ENCODE measurements around the gene ARL3.
"Not testable (repeated sequence)": the region's sequence is repeated elsewhere in the genome, so short reads cannot be mapped to it uniquely, and the experiment has no call there.

The ARL3 gene

GRCh38 chr10:102744374-102745051 is 30.3 kb upstream of the ARL3 start:
- Mint-ChIP-seq H3K4me3 (peak overlapping the region; percentile 93), H3K9me3 (peaks cover 6% of the 10 kb centered on the region), H3K4me1 (ENCODE audit: low read depth) (peaks cover 36% of the 10 kb centered on the region), H3K27me3 (ENCODE audit: low read depth) (no peaks in the 10 kb centered on the region), H3K27ac (peak overlapping the region; percentile 90), H3K36me3 (ENCODE audit: low read depth) (peaks cover 9% of the 10 kb centered on the region)

- H3K4me1 Mint-ChIP-seq (ENCODE audit: low read depth): peaks cover 35% of the 10 kb centered on the region
Observed at GRCh38 chr10:102743588-102744373, 29.6 kb upstream of the ARL3 start, which contains the start of gene WBP1L. Gene WBP1L, plus strand, starts transcription at chr10:102743948. Its CDS starts 106 bp downstream, at chr10:102744054.

GRCh38 chr10:102743078-102743587 is 28.9 kb upstream of the ARL3 start:
- Mint-ChIP-seq H3K4me1 (ENCODE audit: low read depth) (peaks cover 30% of the 10 kb centered on the region), H3K9me3 (peaks cover 6% of the 10 kb centered on the region), H3K4me3 (peak overlapping the region; percentile 47), H3K27ac (peak overlapping the region; percentile 90), H3K36me3 (ENCODE audit: low read depth) (peaks cover 4% of the 10 kb centered on the region), H3K27me3 (ENCODE audit: low read depth) (no peaks in the 10 kb centered on the region)

More at GRCh38 chr10:102743588-102744373, 29.6 kb upstream of the ARL3 start, which contains the start of gene WBP1L:
- Mint-ChIP-seq H3K4me3 (peak within 1 kb of the TSS; percentile 93), H3K27ac (peak within 1 kb of the TSS; percentile 90), H3K36me3 (ENCODE audit: low read depth) (peaks cover 9% of the 10 kb centered on the region), H3K9me3 (peaks cover 6% of the 10 kb centered on the region), H3K27me3 (ENCODE audit: low read depth) (no peaks in the 10 kb centered on the region)

DNA sequence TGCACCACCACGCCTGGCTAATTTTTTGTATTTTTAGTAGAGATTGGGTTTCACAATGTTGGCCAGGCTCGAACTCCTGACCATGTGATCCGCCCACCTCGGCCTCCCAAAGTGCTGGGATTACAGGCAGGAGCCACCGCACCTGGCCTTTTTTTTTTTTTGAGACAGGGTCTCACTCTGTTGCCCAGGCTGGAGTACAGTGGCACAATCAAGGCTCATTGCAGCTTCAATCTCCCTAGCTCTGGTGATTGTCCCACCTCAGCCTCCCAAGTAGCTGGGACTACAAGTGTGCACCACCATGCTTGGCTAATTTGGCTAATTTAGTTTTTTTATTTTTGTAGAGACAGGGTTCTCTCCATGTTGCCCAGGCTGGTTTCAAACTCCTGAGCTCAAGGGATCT is 28.1 kb upstream of the ARL3 start:
- not testable (repeated sequence) for H3K27ac Mint-ChIP-seq; H3K36me3 Mint-ChIP-seq (ENCODE audit: low read depth); H3K4me3 Mint-ChIP-seq

GRCh38 chr10:102741726-102742237 is 27.6 kb upstream of the ARL3 start:
- Mint-ChIP-seq H3K27ac (no peak overlapping the region), H3K4me3 (no peak overlapping the region), H3K27me3 (ENCODE audit: low read depth) (no peaks in the 10 kb centered on the region), H3K9me3 (peaks cover 6% of the 10 kb centered on the region), H3K4me1 (ENCODE audit: low read depth) (peaks cover 30% of the 10 kb centered on the region), H3K36me3 (ENCODE audit: low read depth) (peaks cover 4% of the 10 kb centered on the region)

More for the DNA sequence above, 28.1 kb upstream of the ARL3 start:
- H3K27me3 Mint-ChIP-seq (ENCODE audit: low read depth); H3K9me3 Mint-ChIP-seq: not testable (repeated sequence)
- H3K4me1 Mint-ChIP-seq (ENCODE audit: low read depth): peaks cover 30% of the 10 kb centered on the region

GRCh38 chr10:102740229-102740628 is 26.0 kb upstream of the ARL3 start:
- Mint-ChIP-seq H3K4me1 (ENCODE audit: low read depth) (peaks cover 19% of the 10 kb centered on the region), H3K27ac (no peak overlapping the region), H3K36me3 (ENCODE audit: low read depth) (peaks cover 4% of the 10 kb centered on the region), H3K9me3 (peaks cover 6% of the 10 kb centered on the region), H3K4me3 (no peak overlapping the region), H3K27me3 (ENCODE audit: low read depth) (no peaks in the 10 kb centered on the region)

DNA sequence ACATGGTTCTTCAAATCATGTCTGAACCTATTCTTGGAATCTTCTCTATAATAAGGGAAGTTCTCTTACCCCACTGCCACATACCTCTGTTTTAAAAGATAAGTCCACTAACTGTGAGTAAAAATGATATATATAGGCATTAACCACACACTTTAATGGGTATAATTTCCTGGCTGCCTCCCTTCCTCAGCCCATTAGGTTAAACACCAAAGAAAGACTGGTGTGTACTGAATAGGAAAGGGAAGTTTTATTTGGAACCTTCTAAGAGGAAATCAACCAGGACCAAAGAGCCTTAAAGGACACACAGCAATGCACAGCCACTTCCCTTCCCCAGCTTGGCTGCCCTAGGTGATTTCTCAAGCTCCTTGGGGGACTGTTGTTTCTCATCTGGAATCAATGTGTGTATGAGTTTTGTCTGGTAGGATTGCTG is 24.5 kb upstream of the ARL3 start:
- Mint-ChIP-seq H3K9me3 (peaks cover 6% of the 10 kb centered on the region), H3K4me1 (ENCODE audit: low read depth) (peaks cover 7% of the 10 kb centered on the region), H3K36me3 (ENCODE audit: low read depth) (no peaks in the 10 kb centered on the region), H3K27ac (no peak overlapping the region), H3K27me3 (ENCODE audit: low read depth) (no peaks in the 10 kb centered on the region), H3K4me3 (no peak overlapping the region)

GRCh38 chr10:102735065-102735562 is 20.9 kb upstream of the ARL3 start:
- Mint-ChIP-seq H3K9me3 (no peaks in the 10 kb centered on the region), H3K27ac (peak overlapping the region; percentile 52), H3K36me3 (ENCODE audit: low read depth) (peaks cover 4% of the 10 kb centered on the region), H3K4me1 (ENCODE audit: low read depth) (peaks cover 2% of the 10 kb centered on the region), H3K27me3 (ENCODE audit: low read depth) (no peaks in the 10 kb centered on the region), H3K4me3 (no peak overlapping the region)

DNA sequence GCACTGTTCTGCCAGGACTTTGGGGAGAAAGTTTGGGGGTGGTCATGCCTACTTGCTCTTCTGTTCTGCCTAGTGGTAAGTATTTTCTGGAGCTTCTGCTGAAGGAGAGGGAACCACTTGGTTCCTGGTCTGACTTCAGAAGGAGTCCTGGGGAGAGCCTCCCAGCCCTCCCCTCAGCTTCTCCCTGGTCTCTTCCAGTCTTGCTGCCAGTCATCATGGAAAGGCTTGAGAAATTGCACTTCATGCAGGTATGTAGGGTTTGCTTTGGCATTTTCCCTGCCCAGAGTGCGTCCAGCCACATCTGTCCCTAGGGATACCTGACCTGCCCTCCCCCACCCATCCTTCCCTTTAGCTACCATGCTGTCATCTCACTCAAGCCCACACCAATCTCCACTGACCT is 18.5 kb upstream of the ARL3 start:
- Mint-ChIP-seq H3K9me3 (no peaks in the 10 kb centered on the region), H3K27me3 (ENCODE audit: low read depth) (no peaks in the 10 kb centered on the region), H3K27ac (no peak overlapping the region), H3K4me1 (ENCODE audit: low read depth) (peaks cover 9% of the 10 kb centered on the region), H3K4me3 (no peak overlapping the region), H3K36me3 (ENCODE audit: low read depth) (peaks cover 7% of the 10 kb centered on the region)

DNA sequence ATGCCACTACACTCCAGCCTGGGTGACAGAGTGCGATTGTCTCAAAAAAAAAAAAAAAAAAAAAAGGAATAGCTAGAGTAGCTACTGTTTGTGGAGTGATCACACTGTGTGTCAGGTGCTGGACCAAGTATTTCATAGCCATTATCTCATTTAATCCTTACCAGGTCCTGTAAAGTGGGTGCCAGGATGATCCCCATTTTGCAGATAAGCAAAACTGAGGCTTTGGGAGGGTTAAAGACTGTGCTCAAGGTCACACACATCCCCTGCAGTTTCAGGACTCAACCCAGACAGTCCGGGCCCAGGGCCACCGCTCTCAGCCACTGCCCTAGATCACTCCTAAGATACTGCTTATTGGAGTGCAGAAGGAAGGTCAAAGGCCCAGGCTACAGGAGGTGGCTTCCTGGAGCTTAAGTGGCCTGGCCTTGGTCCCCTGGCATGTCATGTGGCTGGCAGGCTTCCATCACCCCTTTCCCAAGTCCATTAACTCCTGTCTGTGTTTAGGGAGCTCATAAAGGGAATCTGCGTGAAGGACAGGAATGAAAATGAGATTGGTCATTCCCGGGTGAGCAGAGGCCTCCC is 17.1 kb upstream of the ARL3 start:
- no peak overlapping the region for H3K27ac Mint-ChIP-seq
- no peaks in the 10 kb centered on the region for H3K9me3 Mint-ChIP-seq
- H3K36me3 Mint-ChIP-seq (ENCODE audit: low read depth): peaks cover 7% of the 10 kb centered on the region
- H3K27me3 Mint-ChIP-seq (ENCODE audit: low read depth): no peaks in the 10 kb centered on the region
- no peak overlapping the region for H3K4me3 Mint-ChIP-seq
- H3K4me1 Mint-ChIP-seq (ENCODE audit: low read depth): peaks cover 9% of the 10 kb centered on the region

- Mint-ChIP-seq H3K4me1 (ENCODE audit: low read depth) (peaks cover 12% of the 10 kb centered on the region), H3K36me3 (ENCODE audit: low read depth) (peaks cover 11% of the 10 kb centered on the region), H3K27ac (no peak overlapping the region), H3K9me3 (no peaks in the 10 kb centered on the region), H3K27me3 (ENCODE audit: low read depth) (no peaks in the 10 kb centered on the region), H3K4me3 (no peak overlapping the region)
Observed at GRCh38 chr10:102729029-102730026, 15.1 kb upstream of the ARL3 start.

- Mint-ChIP-seq H3K27ac (no peak overlapping the region), H3K36me3 (ENCODE audit: low read depth) (peaks cover 13% of the 10 kb centered on the region), H3K9me3 (peaks cover 5% of the 10 kb centered on the region), H3K4me1 (ENCODE audit: low read depth) (peaks cover 11% of the 10 kb centered on the region), H3K27me3 (ENCODE audit: low read depth) (no peaks in the 10 kb centered on the region), H3K4me3 (no peak overlapping the region)
Observed at GRCh38 chr10:102727037-102727818, 13.0 kb upstream of the ARL3 start.

DNA sequence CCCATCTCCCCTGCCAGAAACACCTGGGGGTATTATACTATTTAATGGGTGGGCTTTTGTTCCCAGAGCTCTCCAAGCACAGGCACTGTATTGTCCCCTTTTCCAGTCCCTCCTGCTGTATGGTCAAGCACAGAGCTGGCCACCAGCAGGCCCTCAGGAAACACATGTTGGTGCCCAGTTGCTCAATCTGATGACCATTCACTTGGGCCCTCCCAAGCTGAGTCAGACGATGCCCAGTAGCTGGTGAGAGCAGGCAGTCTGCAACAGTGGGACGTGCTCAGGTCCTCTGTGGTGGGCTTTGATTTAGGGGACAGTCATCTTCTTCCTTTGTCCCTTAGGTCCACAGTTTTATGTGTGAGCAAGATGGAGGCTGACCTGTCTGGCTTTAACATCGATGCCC is 12.1 kb upstream of the ARL3 start:
- Mint-ChIP-seq H3K9me3 (peaks cover 5% of the 10 kb centered on the region), H3K27me3 (ENCODE audit: low read depth) (no peaks in the 10 kb centered on the region), H3K4me1 (ENCODE audit: low read depth) (peaks cover 15% of the 10 kb centered on the region), H3K36me3 (ENCODE audit: low read depth) (peaks cover 13% of the 10 kb centered on the region), H3K4me3 (no peak overlapping the region), H3K27ac (no peak overlapping the region)
